ENCODE measurements around the gene GRAMD2B. TPM values are rescaled to one million over a fixed set of nuclear protein-coding genes. Genes with fewer than 3 reads are reported as not detected.

Gene GRAMD2B
- total and polyA plus RNA-seq, 2 of the 8 experiments (the other 6 are each of a cell fraction or from before 2014, with no cell fraction given), result 6.4 to 9.4 TPM

DNA sequence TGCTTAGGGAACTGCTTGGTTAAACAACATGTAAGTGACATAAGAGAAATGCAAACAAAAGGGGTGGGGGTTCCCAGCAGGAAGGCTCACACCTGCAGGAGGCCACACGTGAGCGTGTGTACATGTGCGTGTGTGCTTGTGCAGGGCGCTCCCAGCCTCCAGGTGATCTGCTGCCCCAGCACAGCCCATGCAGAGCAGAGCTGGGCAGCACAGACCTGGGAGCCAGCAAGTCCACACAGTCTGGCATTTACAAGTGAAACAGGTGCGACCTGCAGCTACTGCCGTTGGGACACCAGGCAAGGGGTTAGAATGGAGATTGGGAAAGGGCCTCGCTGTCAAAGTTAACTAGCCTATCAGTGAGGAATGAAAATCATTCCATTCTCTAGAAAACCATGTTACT is 41.8 kb downstream of the GRAMD2B start:
- Histone ChIP-seq H4K8ac (ENCODE audit: extremely low read depth, insufficient read depth, low read length) (no peak overlapping the region; the same call in 1 of the 2 replicates), H3K4me3 (ENCODE audit: extremely low read depth in 1 of 4, insufficient read depth in 2 of 4, low read depth in 3 of 4, low read length in 4 of 4) (no peak overlapping the region), H3K79me1 (ENCODE audit: low read depth, low read length) (no peaks in the 10 kb centered on the region), H3K23me2 (ENCODE audit: low read depth, low read length) (no peaks in the 10 kb centered on the region), H2BK120ac (replicated peaks; ENCODE audit: low read depth, low read length) (no peak overlapping the region), H3K4me1 (replicated peaks in 1 of 4; ENCODE audit: control insufficient read depth in 3 of 4, insufficient read depth in 4 of 4, low read length in 3 of 4) (peaks cover 0 to 3% (median 0%) of the 10 kb centered on the region in 4 experiments; a peak in 1 of 7 replicates), H2AFZ (ENCODE audit: low read length) (no peak overlapping the region), H3K56ac (replicated peaks; ENCODE audit: insufficient read length, low read depth, low read length) (no peak overlapping the region), H2BK12ac (ENCODE audit: low read depth, low read length) (no peak overlapping the region), H3K9ac (replicated peaks in 1 of 4; ENCODE audit: extremely low read depth in 1 of 4, low read depth in 3 of 4, low read length in 3 of 4) (no peak overlapping the region), H3K27ac (ENCODE audit: low read depth, low read length) (no peak overlapping the region), H4K91ac (replicated peaks; ENCODE audit: insufficient read length, low read length) (no peak overlapping the region), H2AK5ac (ENCODE audit: low read depth, low read length) (no peak overlapping the region), H2BK5ac (ENCODE audit: low read depth, low read length) (no peak overlapping the region), H2BK15ac (ENCODE audit: low read length) (no peak overlapping the region), H4K5ac (ENCODE audit: insufficient read length, low read depth, low read length) (no peak overlapping the region), H3K9me3 (ENCODE audit: insufficient read depth in 2 of 2, low read depth in 1 of 2, low read length in 1 of 2) (no peaks in the 10 kb centered on the region), H3K23ac (ENCODE audit: insufficient read length) (no peak overlapping the region), H3K27me3 (replicated peaks in 1 of 4; ENCODE audit: control insufficient read depth in 3 of 4, extremely low read depth in 1 of 4, insufficient read depth in 3 of 4, low read length in 3 of 4) (no peaks in the 10 kb centered on the region; a peak in 2 of 7 replicates), H3K4ac (replicated peaks; ENCODE audit: insufficient read length, low read depth, low read length) (no peak overlapping the region), H3K18ac (ENCODE audit: extremely low read depth, low read length) (no peak overlapping the region), H3K79me2 (ENCODE audit: control insufficient read depth in 1 of 2, insufficient read depth in 2 of 2, low read length in 2 of 2) (no peaks in the 10 kb centered on the region), H3K14ac (ENCODE audit: insufficient read length) (no peak overlapping the region), H3K36me3 (ENCODE audit: control insufficient read depth in 2 of 4, insufficient read depth in 4 of 4, low read length in 3 of 4) (peaks cover 0 to 12% (median 4%) of the 10 kb centered on the region in 4 experiments; a peak in 4 of 8 replicates), H2BK20ac (ENCODE audit: low read length) (no peak overlapping the region), H4K20me1 (replicated peaks in 1 of 2; ENCODE audit: control insufficient read depth in 1 of 2, insufficient read depth in 2 of 2, low read length in 2 of 2) (peaks cover 0 to 4% of the 10 kb centered on the region in 2 experiments), H3K4me2 (ENCODE audit: insufficient read depth in 1 of 2, low read depth in 2 of 2, low read length in 2 of 2) (no peak overlapping the region)
- CTCF ChIA-PET (ENCODE audit: partially characterized antibody), result interaction anchor here (1.2 to 2.9 kb wide), 6 partner anchors 15 to 126 kb away, joined by 3 to 13 read pairs (median 4); no protein-coding TSS in a partner anchor
- TF ChIP-seq BCL11A (IDR thresholded peaks at IDR 0.05; ENCODE audit: low read depth in 2 of 2, low read length in 2 of 2) (no peak), NANOG (IDR thresholded peaks at IDR 0.05; ENCODE audit: insufficient read depth, low read depth, low read length, poor library complexity, severe bottlenecking) (no peak), SIRT6 (IDR thresholded peaks at IDR 0.05; ENCODE audit: low read length) (no peak), TAF1 (IDR thresholded peaks at IDR 0.05; ENCODE audit: low read depth, low read length) (no peak), POU5F1 (IDR thresholded peaks at IDR 0.05; ENCODE audit: low read depth, low read length) (no peak), SRF (IDR thresholded peaks at IDR 0.05; ENCODE audit: low read depth, low read length) (no peak), EZH2 (IDR thresholded peaks at IDR 0.05; ENCODE audit: low read depth, low read length, severe bottlenecking) (no peak), RBBP5 (IDR thresholded peaks at IDR 0.05; ENCODE audit: borderline replicate concordance, low read depth, low read length) (no peak), CBX8 (IDR thresholded peaks at IDR 0.05; ENCODE audit: borderline replicate concordance, low read depth, low read length) (no peak)
- TF ChIP-seq, protein P1, sequence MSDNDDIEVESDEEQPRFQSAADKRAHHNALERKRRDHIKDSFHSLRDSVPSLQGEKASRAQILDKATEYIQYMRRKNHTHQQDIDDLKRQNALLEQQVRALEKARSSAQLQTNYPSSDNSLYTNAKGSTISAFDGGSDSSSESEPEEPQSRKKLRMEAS (IDR thresholded peaks at IDR 0.05), result no peak
- POLR2A ChIA-PET (ENCODE audit: partially characterized antibody), result interaction anchor here (1.0 to 1.6 kb wide), 3 partner anchors 9 to 48 kb away, joined by 3 to 6 read pairs (median 3); partner anchors contain the start of gene GRAMD2B
- no peak for FAIRE-seq
- no peak for DNase-seq (ENCODE audit: low read depth in 1 of 2, low spot score in 2 of 2)
- WGBS, 2 experiments (ENCODE audit: extremely low coverage in 1 of 2, insufficient coverage in 1 of 2, insufficient read length in 1 of 2, insufficient replicate concordance in 2 of 2, low coverage in 1 of 2, low lambda C conversion rate in 2 of 2, missing lambda C conversion rate in 1 of 2), result 82% methylated on average over 7 of the region's 7 CpGs; no CpG with 5 or more reads in 1 of the 2 experiments

All from H1 (cell line).